ENCODE data around the gene TLCD5.

The TLCD5 gene

DNA sequence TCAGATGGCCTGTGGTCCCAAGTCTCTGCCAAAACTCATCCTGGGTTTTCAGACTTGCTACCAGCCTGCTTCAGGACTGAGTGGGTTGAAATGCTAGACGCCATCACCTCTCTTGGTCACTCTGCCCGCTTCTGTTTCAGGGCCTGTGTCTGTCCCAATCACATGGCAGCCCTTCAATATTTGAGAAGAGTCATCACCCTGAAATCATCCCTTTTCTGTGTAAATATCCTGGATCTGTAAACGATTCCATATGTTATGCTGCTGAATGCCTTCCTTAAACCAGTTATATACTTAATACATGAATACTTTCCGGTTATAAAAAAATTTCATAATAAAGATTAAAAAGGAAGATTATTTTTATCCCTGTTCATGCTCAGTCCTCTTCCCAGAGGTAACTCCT is 39.8 kb upstream of the TLCD5 start:
- POLR2A ChIA-PET = interaction anchor here (0.6 kb wide), 1 partner anchor 951 kb away, joined by 3 read pairs; the partner anchor contains the start of gene RNF26
- no peaks in the 10 kb centered on the region for H3K9me3 ChIP-seq (ENCODE audit: control insufficient read depth, insufficient read depth, low read depth, low read length)
- H3K27ac ChIP-seq (ENCODE audit: extremely low read depth, low read depth, low read length) = no peak overlapping the region
- H3K4me1 ChIP-seq (ENCODE audit: control insufficient read depth, insufficient read depth, low read length) = no peaks in the 10 kb centered on the region
- CTCF ChIA-PET = no interaction called here
- no peaks in the 10 kb centered on the region for H3K36me3 ChIP-seq (ENCODE audit: control insufficient read depth in 2 of 2, insufficient read depth in 1 of 2, low read length in 2 of 2)
- H3K4me3 ChIP-seq (ENCODE audit: low read depth, low read length) = no peak overlapping the region
- TF ChIP-seq, protein P1, sequence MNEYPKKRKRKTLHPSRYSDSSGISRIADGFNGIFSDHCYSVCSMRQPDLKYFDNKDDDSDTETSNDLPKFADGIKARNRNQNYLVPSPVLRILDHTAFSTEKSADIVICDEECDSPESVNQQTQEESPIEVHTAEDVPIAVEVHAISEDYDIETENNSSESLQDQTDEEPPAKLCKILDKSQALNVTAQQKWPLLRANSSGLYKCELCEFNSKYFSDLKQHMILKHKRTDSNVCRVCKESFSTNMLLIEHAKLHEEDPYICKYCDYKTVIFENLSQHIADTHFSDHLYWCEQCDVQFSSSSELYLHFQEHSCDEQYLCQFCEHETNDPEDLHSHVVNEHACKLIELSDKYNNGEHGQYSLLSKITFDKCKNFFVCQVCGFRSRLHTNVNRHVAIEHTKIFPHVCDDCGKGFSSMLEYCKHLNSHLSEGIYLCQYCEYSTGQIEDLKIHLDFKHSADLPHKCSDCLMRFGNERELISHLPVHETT (tag by site-specific recombination; IDR thresholded peaks at IDR 0.05) = no peak
- TF ChIP-seq ZNF621 (tag by site-specific recombination; IDR thresholded peaks at IDR 0.05) (no peak), ZNF366 (tag by site-specific recombination; conservative IDR thresholded peaks at IDR 0.05) (no peak), ZNF658 (tag by site-specific recombination; IDR thresholded peaks at IDR 0.05) (no peak), SCRT2 (tag by site-specific recombination; IDR thresholded peaks at IDR 0.05) (no peak), ZNF571 (tag by site-specific recombination; IDR thresholded peaks at IDR 0.05) (no peak), ZNF785 (tag by site-specific recombination; IDR thresholded peaks at IDR 0.05) (no peak), ZNF274 (IDR thresholded peaks at IDR 0.05; ENCODE audit: low read length) (no peak), ZNF274 (tag by site-specific recombination; IDR thresholded peaks at IDR 0.05; ENCODE audit: borderline replicate concordance) (no peak), ZNF211 (tag by site-specific recombination; IDR thresholded peaks at IDR 0.05; ENCODE audit: low read depth) (no peak), HOXA7 (CRISPR knock-in tag; IDR thresholded peaks at IDR 0.05; ENCODE audit: borderline replicate concordance) (no peak), ZNF654 (tag by site-specific recombination; IDR thresholded peaks at IDR 0.05; ENCODE audit: low read depth) (no peak)
- TF ChIP-seq, protein P2, sequence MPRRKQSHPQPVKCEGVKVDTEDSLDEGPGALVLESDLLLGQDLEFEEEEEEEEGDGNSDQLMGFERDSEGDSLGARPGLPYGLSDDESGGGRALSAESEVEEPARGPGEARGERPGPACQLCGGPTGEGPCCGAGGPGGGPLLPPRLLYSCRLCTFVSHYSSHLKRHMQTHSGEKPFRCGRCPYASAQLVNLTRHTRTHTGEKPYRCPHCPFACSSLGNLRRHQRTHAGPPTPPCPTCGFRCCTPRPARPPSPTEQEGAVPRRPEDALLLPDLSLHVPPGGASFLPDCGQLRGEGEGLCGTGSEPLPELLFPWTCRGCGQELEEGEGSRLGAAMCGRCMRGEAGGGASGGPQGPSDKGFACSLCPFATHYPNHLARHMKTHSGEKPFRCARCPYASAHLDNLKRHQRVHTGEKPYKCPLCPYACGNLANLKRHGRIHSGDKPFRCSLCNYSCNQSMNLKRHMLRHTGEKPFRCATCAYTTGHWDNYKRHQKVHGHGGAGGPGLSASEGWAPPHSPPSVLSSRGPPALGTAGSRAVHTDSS (tag by site-specific recombination; IDR thresholded peaks at IDR 0.05) = no peak

DNA sequence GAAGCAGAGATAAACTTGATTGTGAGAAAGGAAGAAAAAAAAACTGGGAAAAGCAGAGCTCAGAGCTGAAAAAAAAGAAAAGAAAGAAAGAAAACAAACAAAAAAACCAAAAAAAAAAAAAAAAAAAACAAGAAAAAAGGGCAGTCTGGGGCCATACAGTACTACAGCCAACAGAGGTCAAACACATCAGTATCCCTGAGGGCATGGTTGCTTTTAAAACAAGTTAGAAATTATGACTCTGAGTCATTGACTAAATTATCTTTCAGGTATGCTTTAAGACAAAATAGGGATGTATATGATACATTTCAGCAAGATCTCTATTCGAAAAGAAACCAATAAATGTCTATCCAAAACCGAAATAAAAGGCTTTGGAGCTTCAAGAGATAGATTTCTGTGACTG is 37.1 kb upstream of the TLCD5 start:
- Histone ChIP-seq H3K27ac (ENCODE audit: extremely low read depth, low read depth, low read length) (no peak overlapping the region), H3K36me3 (ENCODE audit: control insufficient read depth in 2 of 2, insufficient read depth in 1 of 2, low read length in 2 of 2) (no peaks in the 10 kb centered on the region), H3K4me1 (ENCODE audit: control insufficient read depth, insufficient read depth, low read length) (no peaks in the 10 kb centered on the region), H3K4me3 (ENCODE audit: low read depth, low read length) (no peak overlapping the region), H3K9me3 (ENCODE audit: control insufficient read depth, insufficient read depth, low read depth, low read length) (no peaks in the 10 kb centered on the region)
- ChIA-PET POLR2A (no interaction called here), CTCF (interaction anchor here (0.6 to 4.5 kb wide), 5 partner anchors 12 to 1374 kb away, joined by 3 to 29 read pairs (median 9); no protein-coding TSS in a partner anchor)
- TF ChIP-seq, protein P3, sequence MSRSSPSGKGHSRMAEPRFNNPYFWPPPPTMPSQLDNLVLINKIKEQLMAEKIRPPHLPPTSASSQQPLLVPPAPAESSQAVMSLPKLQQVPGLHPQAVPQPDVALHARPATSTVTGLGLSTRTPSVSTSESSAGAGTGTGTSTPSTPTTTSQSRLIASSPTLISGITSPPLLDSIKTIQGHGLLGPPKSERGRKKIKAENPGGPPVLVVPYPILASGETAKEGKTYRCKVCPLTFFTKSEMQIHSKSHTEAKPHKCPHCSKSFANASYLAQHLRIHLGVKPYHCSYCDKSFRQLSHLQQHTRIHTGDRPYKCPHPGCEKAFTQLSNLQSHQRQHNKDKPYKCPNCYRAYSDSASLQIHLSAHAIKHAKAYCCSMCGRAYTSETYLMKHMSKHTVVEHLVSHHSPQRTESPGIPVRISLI (tag by site-specific recombination; IDR thresholded peaks at IDR 0.05) = 0 out of 2 replicates have a peak, but pooled peaks have one; percentile 51
- no peak for TF ChIP-seq SP3 (tag by site-specific recombination; IDR thresholded peaks at IDR 0.05)

DNA sequence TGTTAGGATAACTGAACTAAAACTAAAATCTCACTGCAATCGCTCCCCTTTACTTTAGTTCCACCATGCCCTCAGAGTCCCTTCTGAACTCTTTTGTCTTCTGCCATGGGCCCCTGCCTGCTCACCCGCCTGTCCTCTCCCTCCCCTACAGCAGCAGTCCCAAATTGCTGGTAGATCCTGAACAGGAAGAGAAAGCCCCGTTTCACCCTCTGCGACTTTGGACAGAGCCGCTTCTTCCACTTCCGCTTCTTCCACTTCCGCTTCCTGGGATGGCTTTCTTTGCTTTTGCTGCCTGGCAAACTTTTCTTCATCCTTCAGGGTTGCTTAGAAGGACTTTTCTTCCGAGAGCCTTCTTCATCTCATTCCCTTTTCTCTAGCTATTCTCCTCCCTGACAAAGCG is 35.7 kb upstream of the TLCD5 start:
- H3K4me1 ChIP-seq (ENCODE audit: control insufficient read depth, insufficient read depth, low read length) = no peaks in the 10 kb centered on the region
- H3K4me3 ChIP-seq (ENCODE audit: low read depth, low read length) = no peak overlapping the region
- no peaks in the 10 kb centered on the region for H3K36me3 ChIP-seq (ENCODE audit: control insufficient read depth in 2 of 2, insufficient read depth in 1 of 2, low read length in 2 of 2)
- no peaks in the 10 kb centered on the region for H3K9me3 ChIP-seq (ENCODE audit: control insufficient read depth, insufficient read depth, low read depth, low read length)
- TF ChIP-seq HOXD13 (CRISPR knock-in tag; IDR thresholded peaks at IDR 0.05; ENCODE audit: borderline replicate concordance) (no peak), ZNF354C (tag by site-specific recombination; IDR thresholded peaks at IDR 0.05; ENCODE audit: borderline replicate concordance, low read depth) (no peak), ZNF596 (tag by site-specific recombination; IDR thresholded peaks at IDR 0.05) (no peak), ZNF121 (tag by site-specific recombination; IDR thresholded peaks at IDR 0.05) (no peak), SCRT2 (tag by site-specific recombination; IDR thresholded peaks at IDR 0.05) (no peak)
- TF ChIP-seq, protein P4, sequence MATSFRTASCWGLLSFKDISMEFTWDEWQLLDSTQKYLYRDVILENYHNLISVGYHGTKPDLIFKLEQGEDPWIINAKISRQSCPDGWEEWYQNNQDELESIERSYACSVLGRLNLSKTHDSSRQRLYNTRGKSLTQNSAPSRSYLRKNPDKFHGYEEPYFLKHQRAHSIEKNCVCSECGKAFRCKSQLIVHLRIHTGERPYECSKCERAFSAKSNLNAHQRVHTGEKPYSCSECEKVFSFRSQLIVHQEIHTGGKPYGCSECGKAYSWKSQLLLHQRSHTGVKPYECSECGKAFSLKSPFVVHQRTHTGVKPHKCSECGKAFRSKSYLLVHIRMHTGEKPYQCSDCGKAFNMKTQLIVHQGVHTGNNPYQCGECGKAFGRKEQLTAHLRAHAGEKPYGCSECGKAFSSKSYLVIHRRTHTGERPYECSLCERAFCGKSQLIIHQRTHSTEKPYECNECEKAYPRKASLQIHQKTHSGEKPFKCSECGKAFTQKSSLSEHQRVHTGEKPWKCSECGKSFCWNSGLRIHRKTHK (tag by site-specific recombination; IDR thresholded peaks at IDR 0.05) = no peak
- TF ChIP-seq, protein P2 (tag by site-specific recombination; IDR thresholded peaks at IDR 0.05) = no peak
- TF ChIP-seq, protein P5, sequence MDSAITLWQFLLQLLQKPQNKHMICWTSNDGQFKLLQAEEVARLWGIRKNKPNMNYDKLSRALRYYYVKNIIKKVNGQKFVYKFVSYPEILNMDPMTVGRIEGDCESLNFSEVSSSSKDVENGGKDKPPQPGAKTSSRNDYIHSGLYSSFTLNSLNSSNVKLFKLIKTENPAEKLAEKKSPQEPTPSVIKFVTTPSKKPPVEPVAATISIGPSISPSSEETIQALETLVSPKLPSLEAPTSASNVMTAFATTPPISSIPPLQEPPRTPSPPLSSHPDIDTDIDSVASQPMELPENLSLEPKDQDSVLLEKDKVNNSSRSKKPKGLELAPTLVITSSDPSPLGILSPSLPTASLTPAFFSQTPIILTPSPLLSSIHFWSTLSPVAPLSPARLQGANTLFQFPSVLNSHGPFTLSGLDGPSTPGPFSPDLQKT (IDR thresholded peaks at IDR 0.05; ENCODE audit: borderline replicate concordance, low read depth, low read length) = no peak
- no peak overlapping the region for H3K27ac ChIP-seq (ENCODE audit: extremely low read depth, low read depth, low read length)
- ChIA-PET POLR2A (no interaction called here), CTCF (interaction anchor here (0.6 to 4.5 kb wide), 3 partner anchors 10 to 1680 kb away, joined by 3 to 29 read pairs (median 9); no protein-coding TSS in a partner anchor)

Data from HEK293 (cell line).